B cell (primary cell): ENCODE measurements around the gene TMEFF1. TPM values are rescaled to one million over a fixed set of nuclear protein-coding genes. Genes with fewer than 3 reads are reported as not detected.

Experiments
- ATAC-seq: fragments of 200-7000 bp; cut with Tn5 transposase; one replicate; pipeline ENCODE4 v1.10.0; 2021; ENCODE audit warnings: low read depth, mild to moderate bottlenecking, moderate number of reproducible peaks, moderate library complexity
- CTCF ChIA-PET: fragments of 350-600 bp; sonication (Branson Sonifier 250); formaldehyde crosslinking; loops from one replicate; lab custom pipeline; 2021; ENCODE audit warnings: antibody characterized with exemption, inconsistent platforms; lab: Charles Lee
- POLR2A ChIA-PET: fragments of 350-600 bp; sonication (Branson Sonifier 250); formaldehyde crosslinking; loops from one replicate; lab custom pipeline; 2021; ENCODE audit warnings: antibody characterized with exemption; lab: Charles Lee
- DNase-seq: peaks from one replicate; pipeline ENCODE4 v3.0.0; 2013
- H2AFZ ChIP-seq: 2 replicates; pipeline ENCODE4 v1.6.1; 2012; ENCODE audit warnings: mild to moderate bottlenecking, low read depth, low read length; ENCODE audit not compliant: insufficient read depth, poor library complexity, severe bottlenecking
- H3K27ac ChIP-seq, 2 donors: 1 replicate in 1 of 2; 2 replicates in 1 of 2; pipeline ENCODE4 v1.5.1; 2012 to 2013; ENCODE audit warnings: low read length in 2 of 2, mild to moderate bottlenecking in 2 of 2, moderate library complexity in 1 of 2
- H3K27me3 ChIP-seq, 4 experiments: fragments of 200-600 bp in 1 of 4; sonication (generic) in 1 of 4; replicated peaks in 1 of 4; 1 replicate in 2 of 4; 2 replicates in 2 of 4; pipeline versions ENCODE4 v1.6.1 to v1.7.0; 2013 to 2016; ENCODE audit warnings: low read length in 3 of 4, mild to moderate bottlenecking in 2 of 4, mixed read lengths in 1 of 4, moderate library complexity in 1 of 4; ENCODE audit not compliant: insufficient read depth in 4 of 4, control insufficient read depth in 3 of 4; ENCODE audit errors: control extremely low read depth in 1 of 4
- H3K36me3 ChIP-seq, 2 experiments: replicated peaks in 1 of 2; 1 replicate in 1 of 2; 2 replicates in 1 of 2; pipeline versions ENCODE4 v1.6.1 to v1.7.1; 2013; ENCODE audit warnings: low read length in 1 of 2; ENCODE audit not compliant: insufficient read depth in 2 of 2, control insufficient read depth in 1 of 2; ENCODE audit errors: control extremely low read depth in 1 of 2, extremely low read depth in 1 of 2
- H3K4me1 ChIP-seq, 2 donors: fragments of 200-600 bp in 1 of 2; sonication (generic) in 1 of 2; 1 replicate in 1 of 2; 2 replicates in 1 of 2; pipeline versions ENCODE4 v1.5.1 to v1.6.1; 2013 to 2017; ENCODE audit warnings: low read length in 2 of 2; ENCODE audit not compliant: control insufficient read depth in 2 of 2, insufficient read depth in 2 of 2
- H3K4me2 ChIP-seq: replicated peaks from 2 replicates; pipeline ENCODE3; 2012; ENCODE audit warnings: mild to moderate bottlenecking, low read depth, low read length; ENCODE audit not compliant: poor library complexity, severe bottlenecking
- H3K4me3 ChIP-seq, 5 experiments: fragments of 200-600 bp in 1 of 5; sonication (generic) in 1 of 5; 1 replicate in 3 of 5; 2 replicates in 2 of 5; pipeline versions ENCODE4 v1.5.1 to v1.7.0; 2011 to 2016; ENCODE audit warnings: low read length in 4 of 5, mild to moderate bottlenecking in 4 of 5, low read depth in 2 of 5, control low read depth in 1 of 5, moderate library complexity in 1 of 5; ENCODE audit not compliant: insufficient read depth in 1 of 5; ENCODE audit errors: control extremely low read depth in 1 of 5, extremely low read depth in 1 of 5
- H3K79me2 ChIP-seq: fragments of 200-600 bp; sonication (generic); one replicate; pipeline ENCODE4 v1.6.0; 2016; ENCODE audit warnings: low read length; ENCODE audit not compliant: control insufficient read depth, insufficient read depth
- H3K9ac ChIP-seq: fragments of 200-600 bp; sonication (generic); 2 replicates; pipeline ENCODE4 v1.6.1; 2017; ENCODE audit warnings: mild to moderate bottlenecking, low read length, moderate library complexity
- H3K9me3 ChIP-seq, 3 donors: one replicate each; pipeline versions ENCODE4 v1.6.1 to v1.7.1; 2013; ENCODE audit warnings: low read length in 2 of 3; ENCODE audit not compliant: control insufficient read depth in 2 of 3, insufficient read depth in 1 of 3; ENCODE audit errors: control extremely low read depth in 1 of 3
- H4K20me1 ChIP-seq: 2 replicates; pipeline ENCODE4 v1.6.0; 2012; ENCODE audit warnings: mild to moderate bottlenecking, low read length; ENCODE audit not compliant: insufficient read depth, control insufficient read depth, poor library complexity, severe bottlenecking
- H3K27ac Mint-ChIP-seq: one replicate; pipeline ENCODE4 v1.8.0; 2021; ENCODE audit warnings: mixed read lengths
- H3K27me3 Mint-ChIP-seq: one replicate; pipeline ENCODE4 v1.8.0; 2021; ENCODE audit warnings: mixed read lengths
- H3K4me1 Mint-ChIP-seq: one replicate; pipeline ENCODE4 v1.8.0; 2021; ENCODE audit warnings: mixed read lengths
- H3K4me3 Mint-ChIP-seq: one replicate; pipeline ENCODE4 v1.8.0; 2021; ENCODE audit warnings: mixed read lengths
- H3K9me3 Mint-ChIP-seq: one replicate; pipeline ENCODE4 v1.8.0; 2022; ENCODE audit warnings: mixed read lengths; ENCODE audit not compliant: insufficient read depth
- EZH2 ChIP-seq: IDR thresholded peaks from 2 replicates; pipeline ENCODE4 v1.6.1; 2012; ENCODE audit warnings: borderline replicate concordance, low read depth, mild to moderate bottlenecking, moderate library complexity, low read length; ENCODE audit not compliant: insufficient read depth, poor library complexity, severe bottlenecking
- WGBS: methylation state at CpG from one replicate; pipeline ENCODE4 v1.1.5; 2013; ENCODE audit warnings: missing lambda C conversion rate; ENCODE audit not compliant: insufficient coverage; 5-methylcytosine and 5-hydroxymethylcytosine counted together
- intact Hi-C: fragments of 100-400 bp; cut with micrococcal nuclease; formaldehyde crosslinking; loops from one replicate; pipeline ENCODE4 v1.10.0; 2022
- polyA plus RNA-seq: library from polyadenylated mRNA; depleted of rRNA; stranded (reverse); fragments of >200 nt; gene quantifications from 2 replicates; pipeline ENCODE4 v1.2.3, GENCODE V29; 2012
- total RNA-seq, 2 donors: library from RNA; stranded (reverse); fragments of 120-200 nt in 1 of 2; gene quantifications; 1 replicate in 1 of 2; 2 replicates in 1 of 2; pipeline versions ENCODE4 v1.2.3 to v1.2.4, GENCODE V29; 2013 to 2022
- TF ChIP-seq, protein P1 (sequence below): fragments of 200-600 bp; IDR thresholded peaks from one replicate; pipeline ENCODE4 v1.8.0; 2022; ENCODE audit warnings: antibody characterized with exemption, mild to moderate bottlenecking

The TMEFF1 gene
- total and polyA plus RNA-seq, 2 donors (not counting 1 experiment from before 2014, with no cell fraction given), result not detected

DNA sequence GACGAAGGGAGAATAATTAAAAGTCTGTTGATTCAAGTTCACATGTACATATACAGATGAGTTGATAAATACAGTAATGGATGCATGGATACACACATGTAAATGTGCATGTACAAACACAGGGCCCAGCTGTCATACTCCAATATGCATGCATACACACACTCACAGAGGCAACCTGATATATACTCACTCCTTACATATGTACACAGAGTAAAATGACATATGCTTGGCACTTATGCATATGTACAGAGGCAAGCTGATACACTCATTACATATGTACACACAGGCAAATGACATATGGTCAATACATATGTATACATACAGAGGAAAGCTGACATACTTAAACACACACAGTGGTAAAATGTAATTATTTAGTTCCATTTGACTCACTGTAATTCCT, 7.2 kb upstream of the TMEFF1 start:
- no CpG with 5 or more reads among the region's 1 CpG for WGBS
- no peak overlapping the region for H3K4me3 ChIP-seq
- H3K9me3 Mint-ChIP-seq, result no peaks in the 10 kb centered on the region
- peaks cover 11% of the 10 kb centered on the region for H3K27me3 Mint-ChIP-seq
- no peak overlapping the region for H3K9ac ChIP-seq
- H3K4me3 Mint-ChIP-seq, result no peak overlapping the region
- H3K4me1 Mint-ChIP-seq, result no peaks in the 10 kb centered on the region
- intact Hi-C loops, result no loop called here
- TF ChIP-seq EZH2, result no peak
- H3K27me3 ChIP-seq, result peaks cover 0 to 4% (median 0%) of the 10 kb centered on the region in 4 experiments
- POLR2A ChIA-PET, result no interaction called here
- CTCF ChIA-PET, result no interaction called here
- H3K27ac ChIP-seq, result no peak overlapping the region
- H3K9me3 ChIP-seq, result no peaks in the 10 kb centered on the region
- H3K4me2 ChIP-seq, result no peak overlapping the region
- no peaks in the 10 kb centered on the region for H3K4me1 ChIP-seq
- ATAC-seq (no peak), DNase-seq (no peak)
- no peak overlapping the region for H3K27ac Mint-ChIP-seq
- no peak overlapping the region for H2AFZ ChIP-seq
- no peaks in the 10 kb centered on the region for H3K36me3 ChIP-seq
- no peaks in the 10 kb centered on the region for H4K20me1 ChIP-seq
- H3K79me2 ChIP-seq, result no peaks in the 10 kb centered on the region

DNA sequence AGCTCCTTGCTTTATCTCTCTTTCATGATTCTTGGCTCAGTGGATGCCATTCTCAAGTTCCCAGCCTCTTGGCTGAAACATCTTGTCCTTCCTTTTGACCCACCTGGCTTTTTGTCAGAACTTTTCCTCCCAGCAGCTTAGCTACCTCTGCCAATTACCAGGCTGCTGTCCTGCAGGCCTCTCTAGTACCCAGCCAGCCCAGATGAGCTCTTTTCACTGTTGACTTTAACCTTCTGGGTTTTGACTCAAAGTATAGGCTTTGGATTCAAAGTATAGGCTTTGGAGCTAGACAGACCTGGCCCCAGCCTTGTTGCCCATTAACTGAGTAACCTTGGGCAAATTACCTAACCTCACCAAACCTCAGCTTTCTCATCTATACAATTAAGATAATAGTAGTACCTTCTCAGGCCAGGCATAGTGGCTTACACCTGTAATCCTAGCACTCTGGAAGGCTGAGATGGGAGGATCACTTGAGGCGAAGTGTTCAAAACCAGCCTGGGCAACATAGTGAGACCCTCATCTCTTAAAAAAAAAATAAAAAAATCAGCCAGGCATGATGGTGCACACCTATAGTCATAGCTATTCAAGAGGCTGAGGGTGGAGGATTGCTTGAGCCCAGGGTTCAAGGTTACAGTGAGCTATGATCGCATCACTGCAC, 6.6 kb upstream of the TMEFF1 start:
- CTCF ChIA-PET, result no interaction called here
- intact Hi-C loops, result no loop called here
- POLR2A ChIA-PET, result no interaction called here
- ATAC-seq (no peak), DNase-seq (no peak)
- H3K27me3 ChIP-seq, result peaks cover 0 to 5% (median 0%) of the 10 kb centered on the region in 4 experiments
- no peak overlapping the region for H3K4me3 Mint-ChIP-seq
- H3K27ac ChIP-seq, result no peak overlapping the region
- WGBS, result no CpG with 5 or more reads among the region's 2 CpGs
- no peaks in the 10 kb centered on the region for H4K20me1 ChIP-seq
- no peaks in the 10 kb centered on the region for H3K4me1 ChIP-seq
- H3K79me2 ChIP-seq, result no peaks in the 10 kb centered on the region
- H3K4me1 Mint-ChIP-seq, result no peaks in the 10 kb centered on the region
- no peak for TF ChIP-seq EZH2
- TF ChIP-seq, protein P1, sequence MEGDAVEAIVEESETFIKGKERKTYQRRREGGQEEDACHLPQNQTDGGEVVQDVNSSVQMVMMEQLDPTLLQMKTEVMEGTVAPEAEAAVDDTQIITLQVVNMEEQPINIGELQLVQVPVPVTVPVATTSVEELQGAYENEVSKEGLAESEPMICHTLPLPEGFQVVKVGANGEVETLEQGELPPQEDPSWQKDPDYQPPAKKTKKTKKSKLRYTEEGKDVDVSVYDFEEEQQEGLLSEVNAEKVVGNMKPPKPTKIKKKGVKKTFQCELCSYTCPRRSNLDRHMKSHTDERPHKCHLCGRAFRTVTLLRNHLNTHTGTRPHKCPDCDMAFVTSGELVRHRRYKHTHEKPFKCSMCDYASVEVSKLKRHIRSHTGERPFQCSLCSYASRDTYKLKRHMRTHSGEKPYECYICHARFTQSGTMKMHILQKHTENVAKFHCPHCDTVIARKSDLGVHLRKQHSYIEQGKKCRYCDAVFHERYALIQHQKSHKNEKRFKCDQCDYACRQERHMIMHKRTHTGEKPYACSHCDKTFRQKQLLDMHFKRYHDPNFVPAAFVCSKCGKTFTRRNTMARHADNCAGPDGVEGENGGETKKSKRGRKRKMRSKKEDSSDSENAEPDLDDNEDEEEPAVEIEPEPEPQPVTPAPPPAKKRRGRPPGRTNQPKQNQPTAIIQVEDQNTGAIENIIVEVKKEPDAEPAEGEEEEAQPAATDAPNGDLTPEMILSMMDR, result no peak
- H3K36me3 ChIP-seq, result no peaks in the 10 kb centered on the region
- no peaks in the 10 kb centered on the region for H3K9me3 ChIP-seq
- no peak overlapping the region for H3K9ac ChIP-seq
- no peak overlapping the region for H3K27ac Mint-ChIP-seq
- H3K4me3 ChIP-seq, result no peak overlapping the region
- no peak overlapping the region for H3K4me2 ChIP-seq
- H3K27me3 Mint-ChIP-seq, result peaks cover 12% of the 10 kb centered on the region
- no peaks in the 10 kb centered on the region for H3K9me3 Mint-ChIP-seq
- H2AFZ ChIP-seq, result no peak overlapping the region
